ENCODE data around the gene DAW1. TPM values are rescaled to one million over a fixed set of nuclear protein-coding genes. Genes with fewer than 3 reads are reported as not detected.

The DAW1 gene
- total and polyA plus RNA-seq, 2 of the 4 experiments (the other 2 are of a cell fraction), result 0.86 to 1.4 TPM

DNA sequence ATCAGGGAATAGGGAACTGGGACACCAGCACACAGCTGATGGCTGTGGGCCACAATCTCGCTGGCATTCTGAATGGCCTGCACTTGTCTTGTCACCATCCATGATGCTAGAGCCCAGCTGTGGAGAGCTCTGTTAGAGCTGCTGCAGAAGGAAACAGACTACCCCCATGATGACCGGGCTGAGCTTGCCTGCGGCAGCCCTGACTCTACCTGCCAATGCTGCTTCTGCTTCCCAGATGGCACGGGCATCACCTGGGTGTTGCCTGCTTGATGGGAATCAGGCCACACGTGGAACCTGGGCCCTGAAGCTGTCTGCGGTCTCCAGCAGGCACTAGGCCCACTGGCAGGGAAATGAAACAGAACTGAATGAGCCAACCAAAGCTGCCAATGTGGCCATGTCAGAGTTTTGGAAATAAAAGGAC lies 11.2 kb upstream of the DAW1 start:
- H4K5ac ChIP-seq (ENCODE audit: low read depth, low read length), result no peak overlapping the region
- no peak overlapping the region for H2BK120ac ChIP-seq (ENCODE audit: low read depth, low read length)
- no peaks in the 10 kb centered on the region for H4K20me1 ChIP-seq (ENCODE audit: insufficient read depth, low read length)
- no peak overlapping the region; the same call in 1 of the 2 replicates for H4K91ac ChIP-seq (ENCODE audit: insufficient read depth, low read depth, low read length)
- H3K56ac ChIP-seq (ENCODE audit: extremely low read depth, insufficient read depth, low read length), result no peak overlapping the region
- H3K9me1 ChIP-seq (ENCODE audit: insufficient read depth, low read length), result peaks cover 13% of the 10 kb centered on the region; the same call in 1 of the 2 replicates
- no peaks in the 10 kb centered on the region for H3K27me3 ChIP-seq (ENCODE audit: control insufficient read depth, insufficient read depth, low read length)
- POLR2A ChIA-PET (ENCODE audit: unreplicated experiment), result no interaction called here
- in situ Hi-C loops (cut with MboI; ENCODE audit: low sequenced_read_pairs), result no loop called here
- H2AK5ac ChIP-seq (ENCODE audit: low read depth, low read length), result peak overlapping the region; percentile 17; the same call in 1 of the 2 replicates
- no peak overlapping the region for H3K14ac ChIP-seq (replicated peaks; ENCODE audit: low read depth, low read length)
- no TSS peak for BruUV-seq (replicated peaks)
- no peak overlapping the region for H2BK5ac ChIP-seq (ENCODE audit: low read depth, low read length, poor library complexity, severe bottlenecking)
- no peak overlapping the region for H2BK20ac ChIP-seq (ENCODE audit: low read depth, low read length)
- H2AFZ ChIP-seq (replicated peaks; ENCODE audit: low read length, poor library complexity), result no peak overlapping the region
- no peaks in the 10 kb centered on the region for H3K9me3 ChIP-seq (ENCODE audit: control insufficient read depth, insufficient read depth, low read length)
- H3K79me1 ChIP-seq (ENCODE audit: low read depth in 1 of 2, low read length in 2 of 2), result no peaks in the 10 kb centered on the region
- CTCF ChIA-PET, result no interaction called here
- no peaks in the 10 kb centered on the region for H3K36me3 ChIP-seq (ENCODE audit: control insufficient read depth, insufficient read depth, low read length)
- H2AK9ac ChIP-seq (replicated peaks; ENCODE audit: low read depth, low read length, poor library complexity), result no peak overlapping the region
- H4K8ac ChIP-seq (ENCODE audit: low read depth in 2 of 2, low read length in 2 of 2), result no peak overlapping the region; a peak in 1 of 4 replicates
- no peak overlapping the region for H3K4me2 ChIP-seq (ENCODE audit: low read depth, low read length)
- intact Hi-C loops (cut with micrococcal nuclease), result loop anchor here (5.0 kb wide), 2 partner anchors 43 to 203 kb away; no protein-coding TSS in a partner anchor
- no peak for DNase-seq
- no peak for ATAC-seq (ENCODE audit: low read depth)
- H3K4ac ChIP-seq (ENCODE audit: low read depth, low read length), result no peak overlapping the region
- no peak overlapping the region for H3K4me3 ChIP-seq (ENCODE audit: insufficient read depth, low read depth, low read length)
- H3K4me1 ChIP-seq (ENCODE audit: control insufficient read depth, insufficient read depth, low read length), result peaks cover 10% of the 10 kb centered on the region
- no peak overlapping the region for H3K23ac ChIP-seq (ENCODE audit: low read depth, low read length)
- no peak overlapping the region for H3K18ac ChIP-seq (ENCODE audit: low read depth, low read length)
- WGBS, 2 experiments (ENCODE audit: extremely low coverage in 2 of 2, insufficient read length in 1 of 2), result 72% methylated on average over 2 of the region's 6 CpGs; no CpG with 5 or more reads in 1 of the 2 experiments
- H3K27ac ChIP-seq (ENCODE audit: insufficient read depth, low read length), result no peak overlapping the region
- no peak overlapping the region for H3K9ac ChIP-seq (ENCODE audit: low read depth, low read length)
- dilution Hi-C loops (cut with HindIII; ENCODE audit: low sequenced_read_pairs, unreplicated experiment), result no loop called here
- no peak overlapping the region for H2BK15ac ChIP-seq (ENCODE audit: low read depth, low read length)
- TF ChIP-seq, protein P1, sequence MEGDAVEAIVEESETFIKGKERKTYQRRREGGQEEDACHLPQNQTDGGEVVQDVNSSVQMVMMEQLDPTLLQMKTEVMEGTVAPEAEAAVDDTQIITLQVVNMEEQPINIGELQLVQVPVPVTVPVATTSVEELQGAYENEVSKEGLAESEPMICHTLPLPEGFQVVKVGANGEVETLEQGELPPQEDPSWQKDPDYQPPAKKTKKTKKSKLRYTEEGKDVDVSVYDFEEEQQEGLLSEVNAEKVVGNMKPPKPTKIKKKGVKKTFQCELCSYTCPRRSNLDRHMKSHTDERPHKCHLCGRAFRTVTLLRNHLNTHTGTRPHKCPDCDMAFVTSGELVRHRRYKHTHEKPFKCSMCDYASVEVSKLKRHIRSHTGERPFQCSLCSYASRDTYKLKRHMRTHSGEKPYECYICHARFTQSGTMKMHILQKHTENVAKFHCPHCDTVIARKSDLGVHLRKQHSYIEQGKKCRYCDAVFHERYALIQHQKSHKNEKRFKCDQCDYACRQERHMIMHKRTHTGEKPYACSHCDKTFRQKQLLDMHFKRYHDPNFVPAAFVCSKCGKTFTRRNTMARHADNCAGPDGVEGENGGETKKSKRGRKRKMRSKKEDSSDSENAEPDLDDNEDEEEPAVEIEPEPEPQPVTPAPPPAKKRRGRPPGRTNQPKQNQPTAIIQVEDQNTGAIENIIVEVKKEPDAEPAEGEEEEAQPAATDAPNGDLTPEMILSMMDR (conservative IDR thresholded peaks at IDR 0.05; ENCODE audit: low read depth, low read length), result no peak
- TF ChIP-seq RFX5 (IDR thresholded peaks at IDR 0.05; ENCODE audit: low read depth, low read length) (no peak), SMC3 (IDR thresholded peaks at IDR 0.05; ENCODE audit: low read depth, low read length) (no peak), MAFK (IDR thresholded peaks at IDR 0.05; ENCODE audit: low read depth, low read length) (no peak), BHLHE40 (IDR thresholded peaks at IDR 0.05; ENCODE audit: low read depth, low read length) (no peak), RAD21 (IDR thresholded peaks at IDR 0.05; ENCODE audit: low read length) (no peak), CHD1 (IDR thresholded peaks at IDR 0.05; ENCODE audit: low read depth, low read length) (no peak), ELK1 (IDR thresholded peaks at IDR 0.05; ENCODE audit: borderline replicate concordance, low read depth, low read length) (no peak), POLR2A (IDR thresholded peaks at IDR 0.05; ENCODE audit: low read depth, low read length) (no peak), MAZ (IDR thresholded peaks at IDR 0.05; ENCODE audit: borderline replicate concordance, low read depth, low read length) (no peak), USF2 (IDR thresholded peaks at IDR 0.05; ENCODE audit: low read depth, low read length) (no peak), FOS (IDR thresholded peaks at IDR 0.05; ENCODE audit: low read depth, low read length) (no peak), MXI1 (IDR thresholded peaks at IDR 0.05; ENCODE audit: borderline replicate concordance, low read depth, low read length) (no peak), NFE2L2 (IDR thresholded peaks at IDR 0.05; ENCODE audit: low read depth, low read length) (no peak), CEBPB (IDR thresholded peaks at IDR 0.05; ENCODE audit: low read depth, low read length) (no peak), RCOR1 (IDR thresholded peaks at IDR 0.05; ENCODE audit: insufficient replicate concordance, low read length) (no peak)

All from IMR-90 (cell line).